K562 (cell line): Measurements from ENCODE around the gene GPRC5B. TPM values are rescaled to one million over a fixed set of nuclear protein-coding genes. Genes with fewer than 3 reads are reported as not detected.

Experiments
- ATAC-seq: fragments of 200-7000 bp; cut with Tn5 transposase; 3 replicates; pipeline ENCODE4 v1.9.1; 2020; ENCODE audit warnings: moderate library complexity
- BruUV-seq: library from RNA; stranded (reverse); fragments of 400-500 nt; replicated peaks from 2 replicates; lab custom pipeline; 2021; lab: Mats Ljungman, UMichigan
- CTCF ChIA-PET: fragments of 300-600 bp; formaldehyde crosslinking; extraction: SDS; loops from one replicate; lab custom pipeline; 2021; ENCODE audit warnings: low intra/inter-chr PET ratio; lab: Yijun Ruan, JAX
- POLR2A ChIA-PET: fragments of 300-600, 350-650 bp; sonication (Branson Sonifier 250); formaldehyde crosslinking; extraction: SDS; loops from one replicate; lab custom pipeline; 2021; ENCODE audit warnings: antibody characterized with exemption, inconsistent platforms; lab: Yijun Ruan, JAX
- DNase-seq, 4 experiments: peaks; one replicate each; pipeline versions ENCODE4 v3.0.0 to v3.0.0-alpha.2; 2011 to 2018; ENCODE audit warnings: low spot score in 3 of 4, mixed read lengths in 3 of 4; ENCODE audit errors: extremely low read depth in 1 of 4
- FAIRE-seq: peaks from 2 replicates; lab custom pipeline; 2011; peaks lifted over from hg19 to GRCh38; lab: Jason Lieb, UNC
- H2AFZ ChIP-seq: 2 replicates; pipeline ENCODE4 v1.6.0; 2011; ENCODE audit warnings: low read depth, low read length, control low read depth, inconsistent platforms
- H3K27ac ChIP-seq: fragments of 200-600 bp; 3 replicates; pipeline ENCODE4 v1.8.0; 2011; ENCODE audit warnings: low read depth, mild to moderate bottlenecking, control low read depth, inconsistent platforms, low read length, moderate library complexity, mixed read lengths; ENCODE audit errors: extremely low read depth
- H3K27me3 ChIP-seq, 2 experiments: fragments of 300-600 bp in 1 of 2; 2 replicates in 1 of 2; 3 replicates in 1 of 2; pipeline versions ENCODE4 v1.6.0 to v1.8.0; 2011; ENCODE audit warnings: inconsistent platforms in 2 of 2, low read length in 2 of 2, mild to moderate bottlenecking in 1 of 2, mixed read lengths in 1 of 2, moderate library complexity in 1 of 2; ENCODE audit not compliant: control insufficient read depth in 2 of 2, insufficient read depth in 2 of 2
- H3K36me3 ChIP-seq: fragments of 300-600 bp; 3 replicates; pipeline ENCODE4 v1.8.0; 2011; ENCODE audit warnings: mild to moderate bottlenecking, low read length, inconsistent platforms; ENCODE audit not compliant: control insufficient read depth, insufficient read depth
- H3K4me1 ChIP-seq, 2 experiments: fragments of 200-600 bp in 1 of 2; replicated peaks in 1 of 2; 2 replicates in 1 of 2; 3 replicates in 1 of 2; pipeline versions ENCODE4 v1.5.1 to v1.8.0; 2011; ENCODE audit warnings: inconsistent platforms in 2 of 2, low read length in 2 of 2, mild to moderate bottlenecking in 1 of 2, mixed read lengths in 1 of 2, moderate library complexity in 1 of 2; ENCODE audit not compliant: control insufficient read depth in 2 of 2, insufficient read depth in 2 of 2
- H3K4me2 ChIP-seq: 2 replicates; pipeline ENCODE4 v1.6.1; 2011; ENCODE audit warnings: low read length, control low read depth, inconsistent platforms, mixed read lengths; ENCODE audit not compliant: insufficient read depth
- H3K4me3 ChIP-seq: fragments of 200-600 bp; sonication (generic), shearing (Covaris generic); 2 replicates; pipeline ENCODE4 v1.5.1; 2016; ENCODE audit warnings: control low read depth, inconsistent platforms
- H3K79me2 ChIP-seq: fragments of 200-600 bp; 3 replicates; pipeline ENCODE4 v1.8.0; 2011; ENCODE audit warnings: low read length, inconsistent platforms; ENCODE audit not compliant: control insufficient read depth, insufficient read depth
- H3K9ac ChIP-seq, 2 experiments: 2 replicates each; pipeline versions ENCODE4 v1.6.0 to v1.6.1; 2011; ENCODE audit warnings: low read depth in 2 of 2, low read length in 2 of 2, control low read depth in 1 of 2, inconsistent platforms in 1 of 2, mild to moderate bottlenecking in 1 of 2, mixed read lengths in 1 of 2; ENCODE audit not compliant: insufficient read depth in 1 of 2
- H3K9me1 ChIP-seq: one replicate; pipeline ENCODE4 v1.6.0; 2011; ENCODE audit warnings: inconsistent platforms, mild to moderate bottlenecking, low read length, moderate library complexity; ENCODE audit not compliant: control insufficient read depth, insufficient read depth
- H3K9me3 ChIP-seq: replicated peaks from 2 replicates; pipeline ENCODE4 v1.5.1; 2011; ENCODE audit warnings: low read depth, low read length, inconsistent platforms; ENCODE audit not compliant: control insufficient read depth, insufficient read depth
- H4K20me1 ChIP-seq: replicated peaks from 2 replicates; pipeline ENCODE4 v1.6.1; 2011; ENCODE audit warnings: low read length, inconsistent platforms, mixed read lengths; ENCODE audit not compliant: control insufficient read depth, insufficient read depth
- CGGBP1 ChIP-seq: fragments of 250-450 bp; sonication (Bioruptor Pico); IDR thresholded peaks from 2 replicates; pipeline ENCODE4 v1.9.0; 2021; ENCODE audit warnings: mild to moderate bottlenecking
- CTCF ChIP-seq, 3 experiments: IDR thresholded peaks in 2 of 3; conservative IDR thresholded peaks in 1 of 3; 2 replicates each; pipeline ENCODE4 v1.5.1; 2011 to 2012; ENCODE audit warnings: low read length in 3 of 3, mild to moderate bottlenecking in 3 of 3, control low read depth in 2 of 3, improper control_type of control experiment in 1 of 3, inconsistent platforms in 1 of 3, low read depth in 1 of 3, mixed read lengths in 1 of 3, moderate library complexity in 1 of 3; ENCODE audit not compliant: insufficient read depth in 2 of 3
- RAD21 ChIP-seq, 2 experiments: fragments of 250-450 bp in 1 of 2; fragments of 450-650 bp in 1 of 2; sonication (Bioruptor Pico) in 1 of 2; formaldehyde crosslinking in 1 of 2; IDR thresholded peaks in 1 of 2; conservative IDR thresholded peaks in 1 of 2; 2 replicates each; pipeline versions ENCODE4 v1.4.0 to v1.8.0; 2020 to 2022; ENCODE audit warnings: mild to moderate bottlenecking in 2 of 2, moderate library complexity in 1 of 2
- REST ChIP-seq, 2 experiments: fragments of 450-650 bp; formaldehyde crosslinking in 1 of 2; IDR thresholded peaks; 2 replicates each; pipeline versions ENCODE4 v1.4.0 to v1.6.1; 2014 to 2020; ENCODE audit warnings: mild to moderate bottlenecking in 2 of 2, borderline replicate concordance in 1 of 2, low read depth in 1 of 2
- SMC3 ChIP-seq: conservative IDR thresholded peaks from 2 replicates; pipeline ENCODE4 v1.6.1; 2011; ENCODE audit warnings: low read depth, low read length, improper control_type of control experiment; ENCODE audit not compliant: insufficient read depth
- WGBS: fragments of 100-300 bp; shearing (Covaris generic); methylation state at CpG from one replicate; pipeline ENCODE4 v1.1.6; 2016; ENCODE audit warnings: low coverage, mixed read lengths; ENCODE audit not compliant: insufficient coverage; ENCODE audit errors: missing lambda C conversion rate; 5-methylcytosine and 5-hydroxymethylcytosine counted together
- in situ Hi-C: fragments of 300-500 bp; cut with MboI; formaldehyde crosslinking; loops from 4 replicates; pipeline ENCODE4 v1.15.0; 2018; ENCODE audit warnings: inconsistent platforms, mixed read lengths
- intact Hi-C: fragments of 100-400 bp; cut with micrococcal nuclease; formaldehyde crosslinking; loops from 2 replicates; pipeline ENCODE4 v1.14.2; 2022
- polyA plus RNA-seq, 8 experiments: library from polyadenylated mRNA; depleted of rRNA in 4 of 8; stranded (reverse) in 5 of 8; unstranded in 3 of 8; fragments of >200 nt; fragmentation: Nextera tagmentation in 2 of 8; fragmentation: Illumina TruSeq in 1 of 8; extraction: Ambion mirVana in 2 of 8; extraction: Trizol in 1 of 8; gene quantifications; 2 replicates each; pipeline versions ENCODE4 v1.2.1 to v1.2.3, GENCODE V29; 2011 to 2014; ENCODE audit warnings: inconsistent platforms in 1 of 8, missing spikeins in 1 of 8
- total RNA-seq, 7 experiments: library from RNA; depleted of rRNA in 6 of 7; stranded (reverse); fragments of >200 nt in 6 of 7; fragmentation: Illumina TruSeq in 2 of 7; extraction: Trizol in 2 of 7; gene quantifications; 2 replicates each; pipeline versions ENCODE4 v1.2.1 to v1.2.3, GENCODE V29; 2011 to 2021; ENCODE audit warnings: low replicate concordance in 1 of 7

Gene GPRC5B
- total and polyA plus RNA-seq, 9 of the 15 experiments (the other 6 are each of a cell fraction or from before 2014, with no cell fraction given): 0.65 to 5.5 (median 1.3) TPM

DNA sequence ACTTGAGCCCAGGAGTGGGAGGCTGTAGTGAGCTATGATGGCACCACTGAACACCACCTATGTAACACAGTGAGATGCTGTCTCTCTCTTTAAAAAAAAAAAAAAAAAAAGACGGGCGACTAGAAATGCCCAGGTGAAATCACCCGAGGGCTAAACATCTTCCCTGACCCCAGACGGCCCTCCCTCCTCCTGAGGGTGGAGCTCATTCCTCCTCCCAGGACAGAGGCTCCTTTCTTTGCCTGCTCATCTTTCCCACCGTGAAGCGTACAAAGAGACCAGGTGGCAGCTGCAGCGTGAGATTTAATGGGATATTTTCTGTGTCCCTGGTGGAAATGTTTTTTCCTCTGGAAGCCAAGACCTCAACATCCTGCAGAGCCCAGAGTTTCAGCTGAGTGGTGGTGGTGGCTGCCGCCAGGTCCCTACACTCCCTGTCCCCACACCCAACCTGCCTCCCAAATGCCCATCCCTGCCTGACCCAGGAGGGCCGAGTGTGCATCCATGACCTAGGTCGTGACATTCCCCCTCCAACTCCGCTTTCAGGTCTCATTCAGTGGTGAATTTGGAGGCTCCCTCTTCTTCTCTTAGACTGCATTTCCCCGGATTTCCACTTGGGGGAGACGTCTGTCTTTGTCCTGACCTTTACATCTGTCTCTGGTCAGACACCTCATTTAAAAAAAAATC is 14.4 kb upstream of the GPRC5B start:
- no peaks in the 10 kb centered on the region for H3K79me2 ChIP-seq
- H4K20me1 ChIP-seq: no peaks in the 10 kb centered on the region
- no peaks in the 10 kb centered on the region for H3K4me1 ChIP-seq
- H3K9ac ChIP-seq: no peak overlapping the region
- DNase-seq: peak; percentile 59 to 72 (median 60)
- peaks cover 0 to 32% of the 10 kb centered on the region in 2 experiments; a peak in 3 of 5 replicates for H3K27me3 ChIP-seq
- no peak for TF ChIP-seq CGGBP1 (CRISPR knock-in tag)
- TF ChIP-seq CTCF (IDR thresholded peaks at IDR 0.05 in 2 of 3, conservative IDR thresholded peaks at IDR 0.05 in 1 of 3; ENCODE audit: insufficient read depth in 2 of 3, low read depth in 1 of 3, low read length in 3 of 3): peak; percentile 67 to 88 (median 85)
- peak; percentile 45; the same call in 1 of the 2 replicates for TF ChIP-seq REST (IDR thresholded peaks at IDR 0.05; ENCODE audit: borderline replicate concordance)
- no peak for TF ChIP-seq REST (CRISPR knock-in tag; IDR thresholded peaks at IDR 0.05; ENCODE audit: low read depth)
- peak; percentile 62 for TF ChIP-seq SMC3
- TF ChIP-seq RAD21 (CRISPR knock-in tag; conservative IDR thresholded peaks at IDR 0.05 in 1 of 2, IDR thresholded peaks at IDR 0.05 in 1 of 2): peak; percentile 60 to 77
- ChIA-PET POLR2A (no interaction called here), CTCF (interaction anchor here (0.6 to 2.3 kb wide), 6 partner anchors 36 to 486 kb away, joined by 3 to 7 read pairs (median 5); no protein-coding TSS in a partner anchor)
- ATAC-seq: peak; percentile 87
- H3K9me3 ChIP-seq: no peaks in the 10 kb centered on the region
- H3K9me1 ChIP-seq: no peaks in the 10 kb centered on the region
- no peak overlapping the region for H3K27ac ChIP-seq
- peak; percentile 96 for FAIRE-seq
- intact Hi-C loops: loop anchor here (2.0 kb wide), 1 partner anchor 484 kb away; no protein-coding TSS in a partner anchor
- H2AFZ ChIP-seq: no peak overlapping the region
- in situ Hi-C loops: loop anchor here (5.0 to 25.0 kb wide), 2 partner anchors 488 to 512 kb away; no protein-coding TSS in a partner anchor
- H3K4me2 ChIP-seq: no peak overlapping the region
- H3K36me3 ChIP-seq: no peaks in the 10 kb centered on the region
- BruUV-seq: no TSS peak
- 0% methylated on average over 7 of the region's 13 CpGs for WGBS
- no peak overlapping the region for H3K4me3 ChIP-seq
